Measurements from ENCODE around the gene LRRC3C. TPM values are rescaled to one million over a fixed set of nuclear protein-coding genes. Genes with fewer than 3 reads are reported as not detected.

Gene LRRC3C
- total RNA-seq, 1 donor from 2014 or later = not detected

GRCh38 chr17:39952680-39953470 lies 25.3 kb downstream of the LRRC3C start:
- Mint-ChIP-seq H3K4me1 (ENCODE audit: low read depth, unreplicated experiment) (peaks cover 2% of the 10 kb centered on the region), H3K4me3 (ENCODE audit: unreplicated experiment) (peak overlapping the region; percentile 75), H3K27ac (ENCODE audit: unreplicated experiment) (peak overlapping the region; percentile 68), H3K36me3 (ENCODE audit: low read depth, unreplicated experiment) (no peaks in the 10 kb centered on the region), H3K9me3 (ENCODE audit: unreplicated experiment) (no peaks in the 10 kb centered on the region), H3K27me3 (ENCODE audit: low read depth, unreplicated experiment) (peaks cover 9% of the 10 kb centered on the region)
- TF ChIP-seq CTCF (IDR thresholded peaks at IDR 0.05; ENCODE audit: insufficient read depth, low read depth, low read length) (no peak), EZH2 (IDR thresholded peaks at IDR 0.05; ENCODE audit: insufficient read depth, low read length) (no peak)
- Histone ChIP-seq H3K9me3 (ENCODE audit: insufficient read depth, low read depth, low read length) (no peaks in the 10 kb centered on the region), H3K4me3 (ENCODE audit: insufficient read depth, low read depth, low read length) (peak overlapping the region; percentile 54), H3K4me2 (ENCODE audit: low read length) (peak overlapping the region; percentile 92), H3K27me3 (ENCODE audit: insufficient read depth, low read length) (no peaks in the 10 kb centered on the region), H3K27ac (ENCODE audit: low read depth, low read length) (peak overlapping the region; percentile 4), H2AFZ (ENCODE audit: low read depth, low read length) (peak overlapping the region; percentile 89), H3K79me2 (ENCODE audit: insufficient read depth, low read length) (no peaks in the 10 kb centered on the region), H3K4me1 (ENCODE audit: insufficient read depth, low read length) (peaks cover 9% of the 10 kb centered on the region), H4K20me1 (ENCODE audit: insufficient read depth, low read length) (no peaks in the 10 kb centered on the region), H3K36me3 (ENCODE audit: insufficient read depth, low read length) (no peaks in the 10 kb centered on the region), H3K9ac (ENCODE audit: low read length) (peak overlapping the region; percentile 71)
- no peak for FAIRE-seq
- DNase-seq (ENCODE audit: low read depth) = peak; percentile 88

GRCh38 chr17:39953471-39953888 lies 25.9 kb downstream of the LRRC3C start:
- Histone ChIP-seq H3K4me1 (ENCODE audit: insufficient read depth, low read length) (peaks cover 9% of the 10 kb centered on the region), H3K27me3 (ENCODE audit: insufficient read depth, low read length) (no peaks in the 10 kb centered on the region), H3K9ac (ENCODE audit: low read length) (peak overlapping the region; percentile 31), H2AFZ (ENCODE audit: low read depth, low read length) (peak overlapping the region; percentile 89), H3K4me2 (ENCODE audit: low read length) (peak overlapping the region; percentile 81), H3K4me3 (ENCODE audit: insufficient read depth, low read depth, low read length) (peak overlapping the region; percentile 48), H3K79me2 (ENCODE audit: insufficient read depth, low read length) (no peaks in the 10 kb centered on the region), H3K27ac (ENCODE audit: low read depth, low read length) (peak overlapping the region; percentile 4), H3K9me3 (ENCODE audit: insufficient read depth, low read depth, low read length) (no peaks in the 10 kb centered on the region), H4K20me1 (ENCODE audit: insufficient read depth, low read length) (no peaks in the 10 kb centered on the region), H3K36me3 (ENCODE audit: insufficient read depth, low read length) (no peaks in the 10 kb centered on the region)
- peak overlapping the region; percentile 68 for H3K27ac Mint-ChIP-seq (ENCODE audit: unreplicated experiment)
- peaks cover 9% of the 10 kb centered on the region for H3K27me3 Mint-ChIP-seq (ENCODE audit: low read depth, unreplicated experiment)
- H3K4me3 Mint-ChIP-seq (ENCODE audit: unreplicated experiment) = peak overlapping the region; percentile 75
- H3K4me1 Mint-ChIP-seq (ENCODE audit: low read depth, unreplicated experiment) = peaks cover 2% of the 10 kb centered on the region
- no peak for TF ChIP-seq EZH2 (IDR thresholded peaks at IDR 0.05; ENCODE audit: insufficient read depth, low read length)
- H3K36me3 Mint-ChIP-seq (ENCODE audit: low read depth, unreplicated experiment) = no peaks in the 10 kb centered on the region
- FAIRE-seq (no peak), DNase-seq (ENCODE audit: low read depth) (no peak)
- no peaks in the 10 kb centered on the region for H3K9me3 Mint-ChIP-seq (ENCODE audit: unreplicated experiment)

DNA sequence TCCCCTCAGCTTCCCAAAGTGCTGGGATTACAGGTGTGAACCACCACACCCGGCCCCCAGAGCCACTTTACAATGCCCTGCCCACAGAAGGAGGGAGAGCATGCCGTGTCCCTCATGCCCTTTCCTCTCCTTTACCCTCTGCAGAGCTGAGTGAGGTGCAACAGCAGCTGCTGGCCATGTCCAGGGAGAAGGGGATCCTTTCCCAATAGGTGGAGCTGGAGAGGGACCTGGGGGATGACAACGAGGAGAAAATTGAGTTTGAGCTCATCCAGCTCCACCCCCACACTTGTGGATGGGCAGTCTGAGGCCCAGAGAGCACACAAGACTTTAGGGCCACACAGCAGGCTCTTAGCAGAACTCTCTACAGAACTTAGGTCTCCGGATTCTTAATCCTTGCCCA lies 27.3 kb downstream of the LRRC3C start:
- H3K4me2 ChIP-seq (ENCODE audit: low read length) = no peak overlapping the region
- Mint-ChIP-seq H3K27ac (ENCODE audit: unreplicated experiment) (no peak overlapping the region), H3K36me3 (ENCODE audit: low read depth, unreplicated experiment) (no peaks in the 10 kb centered on the region), H3K9me3 (ENCODE audit: unreplicated experiment) (no peaks in the 10 kb centered on the region), H3K4me3 (ENCODE audit: unreplicated experiment) (no peak overlapping the region), H3K27me3 (ENCODE audit: low read depth, unreplicated experiment) (peaks cover 9% of the 10 kb centered on the region), H3K4me1 (ENCODE audit: low read depth, unreplicated experiment) (peaks cover 4% of the 10 kb centered on the region)
- no peaks in the 10 kb centered on the region for H3K79me2 ChIP-seq (ENCODE audit: insufficient read depth, low read length)
- TF ChIP-seq EZH2 (IDR thresholded peaks at IDR 0.05; ENCODE audit: insufficient read depth, low read length) = no peak
- no peak for TF ChIP-seq CTCF (IDR thresholded peaks at IDR 0.05; ENCODE audit: insufficient read depth, low read depth, low read length)
- no peak for FAIRE-seq
- H4K20me1 ChIP-seq (ENCODE audit: insufficient read depth, low read length) = no peaks in the 10 kb centered on the region
- H3K4me3 ChIP-seq (ENCODE audit: insufficient read depth, low read depth, low read length) = no peak overlapping the region
- no peak for DNase-seq (ENCODE audit: low read depth)
- H3K27me3 ChIP-seq (ENCODE audit: insufficient read depth, low read length) = no peaks in the 10 kb centered on the region
- H3K9me3 ChIP-seq (ENCODE audit: insufficient read depth, low read depth, low read length) = no peaks in the 10 kb centered on the region
- H2AFZ ChIP-seq (ENCODE audit: low read depth, low read length) = no peak overlapping the region
- H3K9ac ChIP-seq (ENCODE audit: low read length) = no peak overlapping the region
- H3K4me1 ChIP-seq (ENCODE audit: insufficient read depth, low read length) = peaks cover 9% of the 10 kb centered on the region
- H3K36me3 ChIP-seq (ENCODE audit: insufficient read depth, low read length) = no peaks in the 10 kb centered on the region
- H3K27ac ChIP-seq (ENCODE audit: low read depth, low read length) = no peak overlapping the region
